DOHH2 (cell line): Measurements from ENCODE around the gene GPC6.

Experiments
- H3F3A ChIP-seq: fragments of 200-600 bp; sonication (generic), shearing (Covaris generic); 2 replicates; pipeline ENCODE4 v1.6.0; 2016; ENCODE audit warnings: antibody characterized with exemption, mild to moderate bottlenecking; ENCODE audit not compliant: control insufficient read depth, insufficient read depth
- H3K27ac ChIP-seq: fragments of 200-600 bp; sonication (generic); 2 replicates; pipeline ENCODE4 v1.5.1; 2014; ENCODE audit warnings: low read depth, mild to moderate bottlenecking, low read length, moderate library complexity
- H3K27me3 ChIP-seq: fragments of 200-600 bp; sonication (generic); 2 replicates; pipeline ENCODE4 v1.6.1; 2014; ENCODE audit warnings: mild to moderate bottlenecking, low read length, mixed read lengths; ENCODE audit not compliant: control insufficient read depth
- H3K36me3 ChIP-seq: fragments of 200-600 bp; sonication (generic); 2 replicates; pipeline ENCODE4 v1.6.1; 2014; ENCODE audit warnings: mild to moderate bottlenecking, low read length, moderate library complexity, mixed read lengths; ENCODE audit not compliant: control insufficient read depth
- H3K4me1 ChIP-seq: fragments of 200-600 bp; sonication (generic); 2 replicates; pipeline ENCODE4 v1.6.1; 2014; ENCODE audit warnings: mild to moderate bottlenecking, low read length, mixed read lengths; ENCODE audit not compliant: control insufficient read depth
- H3K4me2 ChIP-seq: fragments of 200-600 bp; sonication (generic); 2 replicates; pipeline ENCODE4 v1.6.0; 2014; ENCODE audit warnings: mild to moderate bottlenecking, low read length, moderate library complexity
- H3K4me3 ChIP-seq: fragments of 200-600 bp; sonication (generic); 2 replicates; pipeline ENCODE4 v1.5.1; 2014; ENCODE audit warnings: mild to moderate bottlenecking, low read length, mixed read lengths
- H3K79me2 ChIP-seq: fragments of 200-600 bp; sonication (generic); 2 replicates; pipeline ENCODE4 v1.6.1; 2014; ENCODE audit warnings: mild to moderate bottlenecking, low read length, mixed read lengths; ENCODE audit not compliant: control insufficient read depth
- H3K9me2 ChIP-seq: fragments of 200-600 bp; sonication (generic); replicated peaks from 2 replicates; pipeline ENCODE4 v1.6.1; 2014; ENCODE audit warnings: mild to moderate bottlenecking, low read length, mixed read lengths; ENCODE audit not compliant: control insufficient read depth
- H3K9me3 ChIP-seq: fragments of 200-600 bp; sonication (generic); 2 replicates; pipeline ENCODE4 v1.6.1; 2014; ENCODE audit warnings: antibody characterized with exemption, low read length, mixed read lengths; ENCODE audit not compliant: control insufficient read depth, insufficient read depth
- H4K20me1 ChIP-seq: fragments of 200-600 bp; sonication (generic); 2 replicates; pipeline ENCODE4 v1.6.0; 2014; ENCODE audit warnings: low read depth, mild to moderate bottlenecking, antibody characterized with exemption, low read length, moderate library complexity; ENCODE audit not compliant: control insufficient read depth, insufficient read depth
- EZH2phosphoT487 ChIP-seq: fragments of 200-600 bp; sonication (generic); IDR thresholded peaks from 2 replicates; pipeline ENCODE4 v1.6.1; 2017; ENCODE audit warnings: borderline replicate concordance, mild to moderate bottlenecking, antibody characterized with exemption, low read length, moderate library complexity, mixed read lengths
- TF ChIP-seq, protein P1 (sequence below): fragments of 200-600 bp; sonication (generic); IDR thresholded peaks from one replicate; pipeline ENCODE4 v1.5.1; 2014; ENCODE audit warnings: antibody characterized with exemption, mild to moderate bottlenecking, low read depth, low read length; ENCODE audit not compliant: poor library complexity, severe bottlenecking

GPC6 gene

DNA sequence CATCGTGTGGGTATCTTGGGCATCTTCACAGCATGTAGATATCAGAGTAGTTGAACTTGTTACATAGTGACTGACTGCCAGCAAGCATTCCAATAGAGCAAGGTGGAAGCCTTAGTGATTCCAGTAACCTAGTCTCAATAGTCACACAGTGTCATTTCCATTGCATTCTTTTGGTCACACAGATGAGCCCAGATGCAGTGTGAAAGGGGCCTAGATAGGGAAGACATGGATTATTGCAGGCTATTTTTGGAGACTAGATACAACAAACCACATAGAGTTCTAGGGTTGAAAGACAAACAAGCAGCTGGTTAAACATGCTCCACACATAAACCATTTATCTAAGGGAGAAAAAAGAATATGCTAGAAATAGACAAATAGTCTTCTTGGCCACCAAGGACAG, 699.4 kb downstream of the GPC6 start:
- Histone ChIP-seq H3F3A (no peaks in the 10 kb centered on the region), H3K4me2 (no peak overlapping the region), H3K36me3 (no peaks in the 10 kb centered on the region), H4K20me1 (no peaks in the 10 kb centered on the region), H3K79me2 (no peaks in the 10 kb centered on the region), H3K27me3 (no peaks in the 10 kb centered on the region), H3K9me3 (no peaks in the 10 kb centered on the region), H3K4me1 (no peaks in the 10 kb centered on the region), H3K27ac (no peak overlapping the region), H3K9me2 (no peaks in the 10 kb centered on the region), H3K4me3 (no peak overlapping the region)
- no peak for TF ChIP-seq EZH2phosphoT487
- TF ChIP-seq, protein P1, sequence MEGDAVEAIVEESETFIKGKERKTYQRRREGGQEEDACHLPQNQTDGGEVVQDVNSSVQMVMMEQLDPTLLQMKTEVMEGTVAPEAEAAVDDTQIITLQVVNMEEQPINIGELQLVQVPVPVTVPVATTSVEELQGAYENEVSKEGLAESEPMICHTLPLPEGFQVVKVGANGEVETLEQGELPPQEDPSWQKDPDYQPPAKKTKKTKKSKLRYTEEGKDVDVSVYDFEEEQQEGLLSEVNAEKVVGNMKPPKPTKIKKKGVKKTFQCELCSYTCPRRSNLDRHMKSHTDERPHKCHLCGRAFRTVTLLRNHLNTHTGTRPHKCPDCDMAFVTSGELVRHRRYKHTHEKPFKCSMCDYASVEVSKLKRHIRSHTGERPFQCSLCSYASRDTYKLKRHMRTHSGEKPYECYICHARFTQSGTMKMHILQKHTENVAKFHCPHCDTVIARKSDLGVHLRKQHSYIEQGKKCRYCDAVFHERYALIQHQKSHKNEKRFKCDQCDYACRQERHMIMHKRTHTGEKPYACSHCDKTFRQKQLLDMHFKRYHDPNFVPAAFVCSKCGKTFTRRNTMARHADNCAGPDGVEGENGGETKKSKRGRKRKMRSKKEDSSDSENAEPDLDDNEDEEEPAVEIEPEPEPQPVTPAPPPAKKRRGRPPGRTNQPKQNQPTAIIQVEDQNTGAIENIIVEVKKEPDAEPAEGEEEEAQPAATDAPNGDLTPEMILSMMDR: no peak

DNA sequence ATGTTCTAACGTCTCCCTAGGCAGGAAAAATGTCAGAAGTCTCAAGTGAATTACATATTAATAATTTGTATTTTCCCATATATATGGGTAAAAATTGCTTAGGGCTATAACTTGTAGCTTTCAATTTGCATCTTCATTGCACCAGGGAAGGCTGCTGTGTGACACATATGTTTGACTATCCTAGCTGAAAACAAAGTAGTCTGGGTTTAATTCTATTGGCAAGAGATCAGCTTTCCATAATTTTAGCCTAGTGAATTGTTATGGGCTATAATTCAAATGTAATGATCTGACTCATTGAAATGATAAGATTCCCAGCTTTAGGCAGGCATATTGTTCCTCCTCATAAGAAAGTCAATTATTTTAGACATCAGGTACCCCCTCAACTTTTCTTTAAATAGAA, 699.8 kb downstream of the GPC6 start:
- TF ChIP-seq EZH2phosphoT487: no peak
- TF ChIP-seq, protein P1: no peak
- H3K79me2 ChIP-seq: no peaks in the 10 kb centered on the region
- no peaks in the 10 kb centered on the region for H4K20me1 ChIP-seq
- no peaks in the 10 kb centered on the region for H3F3A ChIP-seq
- no peaks in the 10 kb centered on the region for H3K9me3 ChIP-seq
- H3K4me3 ChIP-seq: no peak overlapping the region
- H3K9me2 ChIP-seq: no peaks in the 10 kb centered on the region
- H3K36me3 ChIP-seq: no peaks in the 10 kb centered on the region
- no peaks in the 10 kb centered on the region for H3K27me3 ChIP-seq
- no peak overlapping the region for H3K27ac ChIP-seq
- H3K4me2 ChIP-seq: no peak overlapping the region
- H3K4me1 ChIP-seq: no peaks in the 10 kb centered on the region

DNA sequence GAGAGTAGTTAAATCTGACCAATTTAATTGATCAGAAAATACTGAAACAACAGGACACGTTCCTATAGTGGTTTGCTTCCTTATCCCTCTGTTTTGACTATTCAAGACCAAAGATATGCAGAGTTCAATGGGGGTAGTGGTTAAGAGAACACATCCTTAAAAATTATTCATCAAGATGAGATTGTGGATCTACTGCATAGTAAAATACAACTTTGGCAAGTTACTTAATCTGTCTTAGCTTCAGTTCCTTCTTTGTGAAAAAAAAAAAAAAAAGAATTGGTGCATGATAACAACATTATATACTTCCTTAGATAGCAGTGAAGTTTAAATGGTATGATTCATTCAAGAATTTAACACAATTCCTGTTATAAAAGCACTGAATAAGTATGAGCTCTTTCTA, 700.8 kb downstream of the GPC6 start:
- H3K79me2 ChIP-seq: no peaks in the 10 kb centered on the region
- no peaks in the 10 kb centered on the region for H3K27me3 ChIP-seq
- no peak overlapping the region for H3K4me2 ChIP-seq
- H3K9me3 ChIP-seq: no peaks in the 10 kb centered on the region
- H3K36me3 ChIP-seq: no peaks in the 10 kb centered on the region
- TF ChIP-seq, protein P1: no peak
- no peak for TF ChIP-seq EZH2phosphoT487
- no peak overlapping the region for H3K27ac ChIP-seq
- no peak overlapping the region for H3K4me3 ChIP-seq
- no peaks in the 10 kb centered on the region for H4K20me1 ChIP-seq
- no peaks in the 10 kb centered on the region for H3K9me2 ChIP-seq
- H3F3A ChIP-seq: no peaks in the 10 kb centered on the region
- no peaks in the 10 kb centered on the region for H3K4me1 ChIP-seq

DNA sequence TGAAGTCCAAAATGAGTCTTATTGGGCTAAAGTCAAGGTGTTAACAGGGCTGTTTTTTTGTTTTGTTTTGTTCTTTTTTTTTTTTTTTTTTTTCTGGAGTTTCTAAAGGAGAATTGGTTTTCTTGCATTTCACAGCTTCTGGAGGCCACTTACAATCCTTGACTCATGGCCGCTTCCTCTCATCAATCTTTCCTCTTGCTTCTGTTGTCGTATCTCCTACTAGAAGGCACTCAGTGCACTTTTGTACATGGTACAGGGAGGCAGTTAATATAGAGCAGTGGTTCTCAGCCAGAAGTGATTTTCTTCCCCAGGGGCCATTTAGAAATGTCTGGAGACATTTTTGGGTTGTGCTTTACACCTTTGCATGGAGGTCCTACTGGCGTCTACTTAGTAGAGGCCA, 706.3 kb downstream of the GPC6 start:
- Histone ChIP-seq H3K36me3 (no peaks in the 10 kb centered on the region), H3K4me1 (no peaks in the 10 kb centered on the region), H3K4me2 (no peak overlapping the region), H3K4me3 (no peak overlapping the region), H3K27ac (no peak overlapping the region), H3K9me2 (no peaks in the 10 kb centered on the region), H3F3A (no peaks in the 10 kb centered on the region), H3K9me3 (no peaks in the 10 kb centered on the region), H3K27me3 (no peaks in the 10 kb centered on the region), H4K20me1 (no peaks in the 10 kb centered on the region), H3K79me2 (no peaks in the 10 kb centered on the region)
- TF ChIP-seq EZH2phosphoT487: no peak
- TF ChIP-seq, protein P1: no peak
